GM21717 (cell line): ENCODE measurements around the gene NIM1K.
A peak's percentile ranks its signal among the peaks of the same experiment; 100 is the strongest.
"Not testable (repeated sequence)": the region's sequence is repeated elsewhere in the genome, so short reads cannot be mapped to it uniquely, and the experiment has no call there.

Source experiments
- ATAC-seq: cut with Tn5 transposase; IDR thresholded peaks from one replicate; pipeline ENCODE4 v1.9.1; 2021; ENCODE audit warnings: mild to moderate bottlenecking, moderate library complexity; ENCODE audit not compliant: unreplicated experiment

The NIM1K gene

DNA sequence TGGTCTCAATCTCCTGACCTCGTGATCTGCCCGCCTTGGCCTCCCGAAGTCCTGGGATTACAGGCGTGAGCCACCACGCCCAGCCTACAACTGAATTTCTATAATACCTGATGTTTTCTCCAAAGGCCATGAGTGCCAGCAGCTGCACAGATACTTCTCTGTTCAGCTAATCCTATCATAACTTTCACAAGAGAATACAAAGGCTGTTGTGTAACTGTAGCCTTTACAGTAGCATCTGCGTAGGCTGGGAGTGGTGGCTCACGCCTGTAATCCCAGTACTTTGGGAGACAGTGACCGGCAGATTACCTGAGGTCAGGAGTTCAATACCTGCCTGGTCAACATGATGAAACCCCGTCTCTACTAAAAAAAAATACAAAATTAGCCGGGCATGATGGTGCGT lies 8.9 kb upstream of the NIM1K start:
- not testable (repeated sequence) for ATAC-seq

- no peak for ATAC-seq
Measured at GRCh38 chr5:43190755-43191603, 1.0 kb upstream of the NIM1K start.

DNA sequence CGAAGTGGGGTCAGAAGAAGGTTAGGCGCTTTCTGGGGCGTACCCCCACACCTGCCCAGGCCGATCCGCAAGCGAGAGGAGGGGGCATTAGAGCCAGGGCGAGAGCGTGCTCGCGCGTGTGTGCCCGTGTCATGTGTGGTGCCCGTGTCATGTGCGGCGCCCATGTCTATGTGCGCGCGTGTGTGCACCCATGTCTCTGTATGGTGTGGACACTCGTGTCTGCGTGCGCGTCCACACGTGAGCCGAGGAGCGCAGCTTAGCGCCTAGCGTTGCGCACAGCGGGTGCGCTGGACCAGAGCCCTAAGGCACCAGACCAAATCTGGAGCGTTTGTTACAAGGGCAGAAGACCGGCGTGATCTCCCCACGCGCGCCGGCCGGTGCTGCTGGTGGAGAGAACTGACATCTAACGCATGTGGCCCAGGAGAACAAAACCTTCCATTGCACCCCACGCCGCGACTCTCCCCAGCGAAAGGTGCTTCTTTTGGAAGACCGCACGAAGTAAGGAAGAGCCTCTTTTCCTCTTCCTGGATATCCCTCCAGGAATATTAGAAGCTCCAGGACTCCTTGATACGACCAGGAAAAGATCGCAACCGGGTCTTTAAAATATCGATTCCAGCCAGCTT lies 644 bp downstream of the NIM1K start:
- ATAC-seq: peak; percentile 26

- peak; percentile 48 for ATAC-seq
Measured at GRCh38 chr5:43193181-43193893, 1.3 kb downstream of the NIM1K start.

DNA sequence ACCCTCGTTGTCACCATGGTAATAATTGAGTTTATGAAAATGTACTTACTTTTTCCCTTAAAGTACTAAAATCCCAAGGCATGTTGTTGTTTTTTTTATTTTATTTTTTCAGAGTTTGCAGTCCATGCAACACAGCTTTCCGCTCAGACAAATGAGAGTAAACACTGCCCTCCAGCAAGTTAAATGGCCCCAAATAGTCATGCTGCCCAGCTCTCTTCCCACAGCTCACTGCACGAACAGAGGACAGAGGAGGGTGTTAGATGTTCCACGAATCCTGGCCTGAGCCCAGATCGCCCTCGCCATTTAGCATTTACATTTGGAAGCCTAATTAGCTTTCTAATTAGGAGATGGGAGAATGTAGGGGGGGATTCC lies 1.9 kb downstream of the NIM1K start:
- no peak for ATAC-seq

GRCh38 chr5:43195670-43196265 lies 3.7 kb downstream of the NIM1K start:
- ATAC-seq: no peak

DNA sequence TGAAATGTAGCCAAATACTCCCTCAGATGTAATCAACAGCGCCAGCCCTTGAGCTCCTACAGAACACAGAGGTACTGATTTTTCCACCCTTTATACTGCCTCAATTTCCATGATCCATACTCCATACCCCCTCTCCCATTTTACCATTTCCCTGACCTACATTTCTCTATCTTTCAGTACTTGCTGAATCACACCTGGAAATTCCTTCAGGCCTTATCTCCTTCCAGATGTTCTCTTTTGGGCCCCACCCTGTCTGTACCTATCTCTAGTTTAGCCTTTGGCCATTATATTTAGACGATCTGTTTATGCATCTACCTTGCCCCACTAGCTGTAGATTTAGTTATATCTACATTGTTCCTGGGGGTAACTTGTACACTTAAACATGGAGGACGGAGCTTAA lies 5.5 kb downstream of the NIM1K start:
- ATAC-seq: no peak

DNA sequence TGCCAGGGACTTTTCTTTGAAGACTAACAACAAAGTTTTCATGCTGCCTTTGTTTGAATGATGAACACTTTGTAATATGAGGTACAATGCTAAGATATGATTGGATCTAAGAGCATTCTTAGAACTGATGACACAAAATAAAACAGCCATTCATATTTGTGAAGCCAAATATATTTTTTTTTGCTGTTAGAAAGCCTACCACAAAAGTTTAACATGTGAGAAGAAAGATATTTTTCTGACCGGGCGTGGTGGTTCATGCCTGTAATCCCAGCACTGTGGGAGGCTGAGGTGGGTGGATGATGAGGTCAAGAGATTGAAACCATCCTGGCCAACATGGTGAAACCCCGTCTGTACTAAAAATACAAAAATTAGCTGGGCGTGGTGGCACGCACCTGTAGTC lies 9.4 kb downstream of the NIM1K start:
- ATAC-seq: not testable (repeated sequence)

DNA sequence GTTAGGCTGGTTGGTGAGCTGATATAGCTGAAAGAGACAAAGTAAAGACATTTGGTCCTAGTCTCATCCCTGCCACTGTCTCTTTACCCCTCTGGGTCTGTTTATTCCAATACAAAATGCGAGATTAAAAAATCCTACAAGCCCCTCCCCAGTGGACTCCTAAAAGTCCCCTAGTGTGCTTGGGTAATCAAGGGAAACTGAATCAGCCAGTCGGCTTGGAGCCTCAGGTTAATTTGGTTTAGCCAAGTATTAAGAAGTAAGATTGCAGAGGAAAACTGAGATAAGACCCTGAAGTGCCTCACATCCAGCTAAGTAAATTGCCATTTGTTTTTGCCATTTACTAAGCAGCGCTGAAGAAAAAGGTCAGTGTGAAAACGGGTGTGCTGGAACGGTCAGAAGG lies 10.4 kb downstream of the NIM1K start:
- no peak for ATAC-seq

DNA sequence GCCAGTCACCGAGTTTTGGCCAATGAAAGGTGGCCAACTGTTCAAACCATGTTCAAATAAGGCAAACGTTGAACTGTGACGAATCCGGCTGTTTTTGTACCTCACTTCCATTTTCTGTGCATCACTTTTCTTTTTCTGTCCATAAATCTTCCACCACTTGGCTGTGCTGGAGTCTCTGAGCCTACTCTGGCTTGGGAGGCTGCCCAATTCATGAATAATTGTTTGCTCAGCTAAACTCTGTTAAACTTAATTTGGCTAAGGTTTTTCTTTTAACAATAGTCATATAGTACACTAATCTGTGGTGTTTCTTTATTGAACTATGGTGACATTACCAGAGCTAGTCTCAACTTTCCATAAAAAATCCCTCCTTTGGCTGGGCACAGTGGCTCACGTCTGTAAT lies 11.3 kb downstream of the NIM1K start:
- ATAC-seq: no peak

DNA sequence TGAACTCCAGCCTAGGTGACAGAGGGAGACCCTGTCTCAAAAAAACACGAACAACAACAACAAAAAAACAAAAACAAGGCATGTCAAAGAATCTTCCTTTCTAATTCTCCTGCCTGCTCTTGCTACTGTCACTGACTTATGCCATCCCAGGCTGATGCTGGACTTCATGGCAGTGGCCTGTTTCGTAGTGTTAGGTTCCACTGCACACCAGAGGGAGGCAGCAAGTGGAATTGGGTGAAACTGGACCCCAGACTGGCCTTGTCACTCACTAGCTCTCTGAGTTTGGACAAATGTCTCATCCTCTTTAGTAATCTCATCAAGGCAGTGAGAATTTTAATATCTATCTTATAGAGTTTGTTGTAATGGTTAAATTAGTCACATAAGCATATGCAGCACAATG lies 12.9 kb downstream of the NIM1K start:
- no peak for ATAC-seq

DNA sequence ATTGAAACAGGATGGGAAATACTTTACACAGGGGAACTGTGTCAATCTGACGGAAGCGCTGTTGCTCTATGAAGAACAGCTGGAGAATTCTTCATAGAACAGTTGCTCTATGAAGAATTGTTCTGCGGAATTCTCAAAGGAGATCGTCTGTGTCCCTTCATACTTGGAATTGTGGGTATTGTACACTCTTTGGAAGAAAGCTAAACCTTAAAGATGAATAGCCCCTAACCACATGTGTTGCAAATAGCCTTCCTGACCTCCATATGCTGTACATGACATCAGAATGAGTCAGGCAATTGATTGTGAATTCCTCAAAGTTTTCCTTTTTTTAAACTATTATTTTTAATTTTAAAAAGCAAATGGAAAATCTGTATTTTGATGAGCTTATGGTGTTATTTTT lies 15.6 kb downstream of the NIM1K start:
- ATAC-seq: no peak

GRCh38 chr5:43208658-43209057 lies 16.6 kb downstream of the NIM1K start:
- ATAC-seq: no peak

DNA sequence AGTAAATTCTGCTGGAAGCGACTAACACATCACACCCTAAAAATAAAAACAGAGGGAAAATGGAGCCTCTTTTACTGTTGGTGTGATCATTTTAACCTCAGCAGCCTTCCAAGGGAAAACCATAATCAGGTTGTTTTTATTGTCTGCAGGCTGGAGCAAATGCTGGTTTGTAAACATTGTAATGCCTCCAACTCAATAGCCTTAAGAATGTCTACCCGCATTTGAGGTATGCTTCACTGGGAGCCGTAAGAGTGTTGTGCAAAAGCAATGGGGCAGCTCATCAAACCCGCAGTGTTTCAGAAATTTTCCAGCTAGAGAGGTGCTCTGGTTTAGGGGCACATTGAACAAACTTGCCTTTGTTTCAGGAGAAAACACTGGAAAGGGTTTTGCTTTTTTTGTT lies 17.0 kb downstream of the NIM1K start:
- ATAC-seq: no peak

GRCh38 chr5:43209833-43210232 lies 17.8 kb downstream of the NIM1K start:
- no peak for ATAC-seq

- ATAC-seq: no peak
Measured at GRCh38 chr5:43210570-43210969, 18.5 kb downstream of the NIM1K start.

DNA sequence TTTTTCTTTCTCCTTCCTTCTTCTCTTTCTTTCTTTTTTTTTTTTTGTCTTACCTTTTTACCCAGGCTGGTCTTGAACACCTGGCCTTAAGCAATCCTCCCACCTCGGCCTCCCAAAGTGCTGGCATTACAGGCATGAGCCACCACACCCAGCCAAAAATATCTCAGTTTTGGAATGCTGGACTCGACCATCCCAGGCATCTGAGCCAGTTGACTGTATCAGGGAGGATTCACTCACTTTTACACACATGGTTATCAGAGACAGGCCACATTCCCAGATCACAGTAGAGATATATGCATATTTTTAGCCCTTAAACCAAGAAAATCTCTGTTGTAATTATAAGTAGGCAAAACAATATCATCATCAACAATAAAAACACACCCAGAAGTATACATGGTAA lies 21.9 kb downstream of the NIM1K start:
- ATAC-seq: no peak

- no peak for ATAC-seq
Measured at GRCh38 chr5:43215073-43215631, 23.1 kb downstream of the NIM1K start.

DNA sequence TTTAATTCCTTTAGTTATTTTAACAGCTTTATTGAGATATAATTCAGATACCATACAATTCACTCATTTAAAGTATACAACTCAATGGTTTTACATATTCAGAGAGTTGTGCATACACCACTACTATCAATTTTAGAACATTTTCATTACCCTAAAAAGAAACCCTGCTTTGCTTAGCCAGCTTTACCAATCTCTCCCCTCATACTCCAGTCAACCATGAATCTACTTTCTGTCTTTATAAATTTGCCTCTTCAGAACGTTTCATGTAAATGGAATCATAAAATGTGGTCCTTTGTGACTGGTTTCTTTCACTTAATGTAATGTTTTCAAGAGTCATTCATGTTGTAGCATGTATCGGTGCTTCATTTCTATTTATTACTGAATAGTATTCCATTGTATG lies 24.9 kb downstream of the NIM1K start:
- ATAC-seq: no peak

GRCh38 chr5:43219120-43219519 lies 27.1 kb downstream of the NIM1K start:
- no peak for ATAC-seq

DNA sequence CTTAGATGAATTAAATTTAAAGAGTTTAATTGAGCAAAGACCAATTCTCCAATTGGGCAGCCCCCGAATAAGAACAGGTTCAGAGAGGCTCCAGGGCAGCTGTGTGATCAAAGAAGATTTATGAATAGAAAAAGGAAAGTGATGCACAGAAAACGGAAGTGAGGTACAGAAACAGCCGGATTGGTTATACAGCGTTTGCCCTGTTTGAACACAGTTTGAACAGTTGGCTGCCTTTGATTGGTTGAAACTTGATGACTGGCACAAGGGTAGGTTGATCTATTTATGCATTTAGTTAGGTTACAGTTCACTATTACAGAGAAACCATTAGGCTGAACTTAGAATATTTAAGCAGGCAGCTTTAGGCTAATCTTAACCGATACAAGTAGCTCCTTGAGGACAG lies 29.5 kb downstream of the NIM1K start:
- ATAC-seq: no peak
